AG04450 (cell line): Measurements from ENCODE around the gene GPC2. TPM values are rescaled to one million over a fixed set of nuclear protein-coding genes. Genes with fewer than 3 reads are reported as not detected.
"Not testable (repeated sequence)": the region's sequence is repeated elsewhere in the genome, so short reads cannot be mapped to it uniquely, and the experiment has no call there.

Experiments
- CTCF ChIA-PET: fragments of 300-600, 350-600 bp; formaldehyde crosslinking; extraction: SDS; loops from one replicate; lab custom pipeline; 2022; ENCODE audit warnings: antibody characterized with exemption, inconsistent platforms; lab: Charles Lee
- POLR2A ChIA-PET: fragments of 350-600 bp; formaldehyde crosslinking; extraction: SDS; loops from one replicate; lab custom pipeline; 2021; ENCODE audit warnings: antibody characterized with exemption, inconsistent platforms; lab: Yijun Ruan, JAX
- DNase-seq: peaks from one replicate; pipeline ENCODE4 v3.0.0-alpha.2; 2011; ENCODE audit warnings: low read depth, low spot score
- H3K27ac ChIP-seq: one replicate; pipeline ENCODE4 v1.5.1; 2012; ENCODE audit warnings: low read depth, low read length, control low read depth
- H3K27me3 ChIP-seq: one replicate; pipeline ENCODE4 v1.6.0; 2012; ENCODE audit warnings: low read length; ENCODE audit not compliant: control insufficient read depth, insufficient read depth
- H3K4me3 ChIP-seq: 2 replicates; pipeline ENCODE4 v1.5.1; 2011; ENCODE audit warnings: mild to moderate bottlenecking, low read depth, low read length, control low read depth
- H3K9me3 ChIP-seq: 2 replicates; pipeline ENCODE4 v1.5.1; 2012; ENCODE audit warnings: low read length; ENCODE audit not compliant: control insufficient read depth, insufficient read depth
- CTCF ChIP-seq: IDR thresholded peaks from 2 replicates; pipeline ENCODE4 v1.5.1; 2011; ENCODE audit warnings: low read depth, low read length, control low read depth, inconsistent platforms
- polyA plus RNA-seq: library from polyadenylated mRNA; depleted of rRNA; stranded (reverse); fragments of >200 nt; gene quantifications from 2 replicates; pipeline ENCODE4 v1.2.3, GENCODE V29; 2011

The GPC2 gene
- polyA plus RNA-seq, 1 experiment = 2.6 TPM

GRCh38 chr7:100148559-100149328 is 28.4 kb downstream of the GPC2 start, which contains the start of gene LAMTOR4:
LAMTOR4 (plus strand) TSS chr7:100148918; CDS start chr7:100148973, 55 bp downstream.
- no peaks in the 10 kb centered on the region for H3K27me3 ChIP-seq
- H3K4me3 ChIP-seq = peak within 1 kb of the TSS; percentile 97
- ChIA-PET POLR2A (interaction anchor here (0.7 to 1.6 kb wide), 6 partner anchors 9 to 281 kb away, joined by 3 to 9 read pairs (median 4); partner anchors contain the start of genes GAL3ST4, GPC2, MEPCE and ZCWPW1), CTCF (interaction anchor here (0.6 to 1.0 kb wide), 3 partner anchors 16 to 332 kb away, joined by 3 to 4 read pairs (median 3); no protein-coding TSS in a partner anchor)
- no peaks in the 10 kb centered on the region; the same call in 1 of the 2 replicates for H3K9me3 ChIP-seq
- no peak for TF ChIP-seq CTCF
- no peak within 1 kb of the TSS for H3K27ac ChIP-seq
- DNase-seq = peak; percentile 99

- H3K9me3 ChIP-seq = no peaks in the 10 kb centered on the region; the same call in 1 of the 2 replicates
- DNase-seq = no peak
- peak overlapping the region; percentile 43 for H3K4me3 ChIP-seq
- ChIA-PET CTCF (interaction anchor here (0.6 to 3.2 kb wide), 4 partner anchors 15 to 333 kb away, joined by 3 to 32 read pairs (median 4); no protein-coding TSS in a partner anchor), POLR2A (interaction anchor here (0.6 to 1.6 kb wide), 6 partner anchors 9 to 282 kb away, joined by 3 to 9 read pairs (median 7); partner anchors contain the start of genes GAL3ST4, GPC2, MEPCE and ZCWPW1)
- no peaks in the 10 kb centered on the region for H3K27me3 ChIP-seq
- no peak overlapping the region for H3K27ac ChIP-seq
- no peak for TF ChIP-seq CTCF
Measured at GRCh38 chr7:100148225-100148558, 29.0 kb downstream of the GPC2 start.

- POLR2A ChIA-PET = no interaction called here
- no peak overlapping the region for H3K4me3 ChIP-seq
- no peak for TF ChIP-seq CTCF
- H3K27me3 ChIP-seq = no peaks in the 10 kb centered on the region
- no peaks in the 10 kb centered on the region; the same call in 1 of the 2 replicates for H3K9me3 ChIP-seq
- CTCF ChIA-PET = interaction anchor here (0.7 to 3.2 kb wide), 2 partner anchors 15 to 199 kb away, joined by 5 to 32 read pairs; no protein-coding TSS in a partner anchor
- DNase-seq = no peak
- H3K27ac ChIP-seq = no peak overlapping the region
Measured at GRCh38 chr7:100147278-100147677, 29.9 kb downstream of the GPC2 start.

GRCh38 chr7:100146350-100146749 is 30.8 kb downstream of the GPC2 start:
- H3K4me3 ChIP-seq, H3K27ac ChIP-seq, DNase-seq, H3K9me3 ChIP-seq, H3K27me3 ChIP-seq, POLR2A ChIA-PET: not testable (repeated sequence)
- CTCF ChIA-PET = interaction anchor here (0.6 to 3.2 kb wide), 3 partner anchors 11 to 202 kb away, joined by 3 to 32 read pairs (median 3); no protein-coding TSS in a partner anchor

- no peaks in the 10 kb centered on the region for H3K9me3 ChIP-seq
- DNase-seq = no peak
- TF ChIP-seq CTCF = no peak
- H3K27ac ChIP-seq = no peak overlapping the region
- H3K4me3 ChIP-seq = no peak overlapping the region
- CTCF ChIA-PET = interaction anchor here (2.0 to 2.3 kb wide), 2 partner anchors 9 to 11 kb away, joined by 7 to 30 read pairs; no protein-coding TSS in a partner anchor
- POLR2A ChIA-PET = no interaction called here
- peaks cover 3% of the 10 kb centered on the region for H3K27me3 ChIP-seq
Measured at GRCh38 chr7:100142461-100142860, 34.7 kb downstream of the GPC2 start.
